ENCODE measurements around the gene GCK. TPM values are rescaled to one million over a fixed set of nuclear protein-coding genes. Genes with fewer than 3 reads are reported as not detected.

The GCK gene
- total and polyA plus RNA-seq, 2 of the 13 experiments (the other 11 are each of a cell fraction or from before 2014, with no cell fraction given) = not detected

DNA sequence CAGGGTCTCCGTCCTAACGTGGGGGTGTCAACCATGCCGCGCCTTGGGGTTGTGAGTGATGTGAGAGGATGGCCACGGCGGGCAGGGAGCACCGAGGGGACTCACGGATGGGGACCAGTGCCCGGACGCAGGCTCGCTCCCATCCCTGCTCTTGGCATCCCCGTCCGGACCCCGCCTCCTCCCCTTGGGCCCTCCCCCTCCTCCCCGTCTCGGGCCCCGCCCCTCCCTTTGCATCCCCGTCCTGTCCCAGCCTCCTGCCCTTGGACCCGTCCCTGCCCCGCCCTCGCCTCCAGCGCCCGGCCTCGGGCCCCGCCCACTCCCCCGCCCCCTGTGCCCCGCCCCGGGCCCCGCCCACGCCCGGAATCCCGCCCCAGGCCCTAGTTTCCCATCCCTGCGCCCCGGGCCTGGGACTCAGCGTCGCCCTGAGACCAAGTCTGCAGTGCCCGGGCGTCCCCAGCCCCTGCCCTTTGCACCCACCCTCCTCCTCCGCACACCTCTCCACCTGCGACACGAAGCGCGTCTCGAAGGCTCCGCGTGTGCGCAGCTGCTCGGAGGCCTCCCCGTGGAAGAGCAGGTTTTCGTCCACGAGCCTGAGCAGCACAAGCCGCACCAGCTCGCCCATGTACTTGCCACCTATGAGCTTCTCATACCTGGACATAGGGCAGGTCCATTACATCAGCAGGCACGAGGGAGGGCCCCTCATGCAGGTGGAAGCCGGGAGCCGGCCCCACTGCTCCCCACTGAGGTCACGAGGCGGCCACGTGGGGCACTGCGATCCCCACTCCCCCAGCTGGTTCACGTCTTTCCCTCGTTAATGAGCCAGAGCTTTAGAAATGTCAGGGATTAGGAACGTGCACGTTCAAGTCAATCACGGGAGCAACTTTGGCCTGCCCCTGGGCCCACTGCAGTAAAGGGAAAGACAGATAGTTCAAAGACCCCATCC is 43.0 kb downstream of the GCK start:
- H3K4me3 ChIP-seq (replicated peaks in 1 of 3; ENCODE audit: insufficient read depth in 1 of 3, low read depth in 2 of 3, low read length in 3 of 3) = no peak overlapping the region; a peak in 1 of 6 replicates
- no peak for FAIRE-seq
- POLR2A ChIA-PET = no interaction called here
- H4K20me1 ChIP-seq (ENCODE audit: insufficient read depth, low read length) = no peaks in the 10 kb centered on the region
- in situ Hi-C loops (cut with HindIII; ENCODE audit: extremely low pct_ligation_motif_present, low pct_unique_long_range_greater_than_20kb) = no loop called here
- no peaks in the 10 kb centered on the region for H3K4me1 ChIP-seq (ENCODE audit: insufficient read depth, low read length)
- H3K79me2 ChIP-seq (ENCODE audit: insufficient read depth, low read length) = no peaks in the 10 kb centered on the region
- no peak for DNase-seq (ENCODE audit: low spot score)
- TF ChIP-seq IKZF1 (IDR thresholded peaks at IDR 0.05) (no peak), THYN1 (CRISPR knock-in tag; IDR thresholded peaks at IDR 0.05; ENCODE audit: borderline replicate concordance, low read depth) (no peak), KDM1A (CRISPR knock-in tag; IDR thresholded peaks at IDR 0.05) (no peak), ZFP41 (CRISPR knock-in tag; IDR thresholded peaks at IDR 0.05; ENCODE audit: borderline replicate concordance) (no peak), KLF13 (CRISPR knock-in tag; IDR thresholded peaks at IDR 0.05) (no peak), HDAC6 (IDR thresholded peaks at IDR 0.05; ENCODE audit: low read depth, low read length) (no peak)
- TF ChIP-seq, protein P1, sequence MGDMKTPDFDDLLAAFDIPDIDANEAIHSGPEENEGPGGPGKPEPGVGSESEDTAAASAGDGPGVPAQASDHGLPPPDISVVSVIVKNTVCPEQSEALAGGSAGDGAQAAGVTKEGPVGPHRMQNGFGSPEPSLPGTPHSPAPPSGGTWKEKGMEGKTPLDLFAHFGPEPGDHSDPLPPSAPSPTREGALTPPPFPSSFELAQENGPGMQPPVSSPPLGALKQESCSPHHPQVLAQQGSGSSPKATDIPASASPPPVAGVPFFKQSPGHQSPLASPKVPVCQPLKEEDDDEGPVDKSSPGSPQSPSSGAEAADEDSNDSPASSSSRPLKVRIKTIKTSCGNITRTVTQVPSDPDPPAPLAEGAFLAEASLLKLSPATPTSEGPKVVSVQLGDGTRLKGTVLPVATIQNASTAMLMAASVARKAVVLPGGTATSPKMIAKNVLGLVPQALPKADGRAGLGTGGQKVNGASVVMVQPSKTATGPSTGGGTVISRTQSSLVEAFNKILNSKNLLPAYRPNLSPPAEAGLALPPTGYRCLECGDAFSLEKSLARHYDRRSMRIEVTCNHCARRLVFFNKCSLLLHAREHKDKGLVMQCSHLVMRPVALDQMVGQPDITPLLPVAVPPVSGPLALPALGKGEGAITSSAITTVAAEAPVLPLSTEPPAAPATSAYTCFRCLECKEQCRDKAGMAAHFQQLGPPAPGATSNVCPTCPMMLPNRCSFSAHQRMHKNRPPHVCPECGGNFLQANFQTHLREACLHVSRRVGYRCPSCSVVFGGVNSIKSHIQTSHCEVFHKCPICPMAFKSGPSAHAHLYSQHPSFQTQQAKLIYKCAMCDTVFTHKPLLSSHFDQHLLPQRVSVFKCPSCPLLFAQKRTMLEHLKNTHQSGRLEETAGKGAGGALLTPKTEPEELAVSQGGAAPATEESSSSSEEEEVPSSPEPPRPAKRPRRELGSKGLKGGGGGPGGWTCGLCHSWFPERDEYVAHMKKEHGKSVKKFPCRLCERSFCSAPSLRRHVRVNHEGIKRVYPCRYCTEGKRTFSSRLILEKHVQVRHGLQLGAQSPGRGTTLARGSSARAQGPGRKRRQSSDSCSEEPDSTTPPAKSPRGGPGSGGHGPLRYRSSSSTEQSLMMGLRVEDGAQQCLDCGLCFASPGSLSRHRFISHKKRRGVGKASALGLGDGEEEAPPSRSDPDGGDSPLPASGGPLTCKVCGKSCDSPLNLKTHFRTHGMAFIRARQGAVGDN (CRISPR knock-in tag; IDR thresholded peaks at IDR 0.05) = peak; percentile 25; the same call in 1 of the 2 replicates
- H3K9ac ChIP-seq (ENCODE audit: insufficient read depth, low read depth, low read length) = no peak overlapping the region
- no peak overlapping the region for H3K27ac ChIP-seq (ENCODE audit: extremely low read length, insufficient read depth, low read length)
- BruUV-seq (replicated peaks) = no TSS peak
- no peaks in the 10 kb centered on the region for H3K9me3 ChIP-seq (ENCODE audit: low read length)
- 54% methylated on average over 39 of the region's 65 CpGs for WGBS (ENCODE audit: low lambda C conversion rate)
- H3K4me2 ChIP-seq (ENCODE audit: low read depth, low read length) = no peak overlapping the region
- no peaks in the 10 kb centered on the region for H3K36me3 ChIP-seq (replicated peaks in 1 of 2; ENCODE audit: control insufficient read depth in 1 of 2, insufficient read depth in 2 of 2, low read length in 2 of 2)
- peaks cover 1 to 36% of the 10 kb centered on the region in 2 experiments; a peak in 3 of 5 replicates for H3K27me3 ChIP-seq (ENCODE audit: control insufficient read depth in 1 of 2, insufficient read depth in 2 of 2, low read length in 2 of 2)
- intact Hi-C loops (cut with micrococcal nuclease; ENCODE audit: unreplicated experiment) = no loop called here
- CTCF ChIA-PET (ENCODE audit: low intra/inter-chr PET ratio, low total read pairs) = no interaction called here
- peak; percentile 58 for ATAC-seq
- H2AFZ ChIP-seq (ENCODE audit: low read length) = no peak overlapping the region

Data from HepG2 (cell line).